HG03354 (cell line): ENCODE results near the gene IFNLR1.
A peak's percentile ranks its signal among the peaks of the same experiment; 100 is the strongest.
"Not testable (repeated sequence)": the region's sequence is repeated elsewhere in the genome, so short reads cannot be mapped to it uniquely, and the experiment has no call there.

Experiments used
- ATAC-seq: cut with Tn5 transposase; IDR thresholded peaks from one replicate; pipeline ENCODE4 v1.9.1; 2021; ENCODE audit warnings: mild to moderate bottlenecking; ENCODE audit not compliant: unreplicated experiment, poor library complexity, severe bottlenecking

Gene IFNLR1

DNA sequence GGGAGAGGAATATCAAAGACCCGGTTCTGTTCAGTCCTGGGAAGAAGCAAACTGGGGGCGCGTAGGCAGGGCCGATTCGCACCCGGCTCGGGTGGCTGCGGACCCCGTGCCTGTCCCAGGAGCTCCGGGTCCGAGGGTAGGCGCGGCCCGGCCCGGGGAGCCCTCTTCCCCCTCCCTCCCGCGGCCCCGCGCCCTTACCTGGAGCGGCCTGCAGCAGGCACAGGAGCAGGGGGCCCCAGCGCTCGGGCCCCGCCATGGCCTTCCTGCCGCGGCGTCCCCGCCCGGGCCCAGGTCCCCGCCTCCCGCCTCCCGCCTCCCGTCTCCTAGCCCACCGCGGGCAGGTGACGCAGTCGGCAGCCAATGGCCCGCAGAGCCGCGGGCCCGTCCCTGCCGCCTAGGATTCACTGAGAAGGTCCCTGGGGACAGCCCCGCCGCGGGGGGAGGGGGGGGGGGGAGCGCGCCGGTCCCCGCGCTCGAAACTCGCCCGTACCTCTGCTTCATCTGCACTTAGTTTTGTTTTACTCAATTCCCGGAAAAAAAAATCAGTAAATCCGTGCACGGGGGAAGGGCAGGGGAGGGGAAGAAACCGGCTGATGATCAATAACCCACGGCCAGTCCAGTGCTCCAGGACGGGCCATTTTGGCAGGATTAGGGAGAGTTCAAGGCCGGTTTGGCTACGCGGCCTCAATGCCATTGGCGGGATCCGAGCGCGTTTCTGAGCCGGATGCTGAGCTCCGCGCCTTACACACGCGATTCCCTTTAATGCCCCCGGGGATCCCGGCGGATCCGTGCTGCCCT is at the start of gene IFNLR1:
IFNLR1 (minus strand) TSS at position 297 of the 798 bp plus-strand sequence; CDS start at position 256, 41 bp downstream.
- ATAC-seq: no peak

- no peak for ATAC-seq
These were observed 49.1 kb upstream of the IFNLR1 start for GRCh38 chr1:24235921-24236788.

DNA sequence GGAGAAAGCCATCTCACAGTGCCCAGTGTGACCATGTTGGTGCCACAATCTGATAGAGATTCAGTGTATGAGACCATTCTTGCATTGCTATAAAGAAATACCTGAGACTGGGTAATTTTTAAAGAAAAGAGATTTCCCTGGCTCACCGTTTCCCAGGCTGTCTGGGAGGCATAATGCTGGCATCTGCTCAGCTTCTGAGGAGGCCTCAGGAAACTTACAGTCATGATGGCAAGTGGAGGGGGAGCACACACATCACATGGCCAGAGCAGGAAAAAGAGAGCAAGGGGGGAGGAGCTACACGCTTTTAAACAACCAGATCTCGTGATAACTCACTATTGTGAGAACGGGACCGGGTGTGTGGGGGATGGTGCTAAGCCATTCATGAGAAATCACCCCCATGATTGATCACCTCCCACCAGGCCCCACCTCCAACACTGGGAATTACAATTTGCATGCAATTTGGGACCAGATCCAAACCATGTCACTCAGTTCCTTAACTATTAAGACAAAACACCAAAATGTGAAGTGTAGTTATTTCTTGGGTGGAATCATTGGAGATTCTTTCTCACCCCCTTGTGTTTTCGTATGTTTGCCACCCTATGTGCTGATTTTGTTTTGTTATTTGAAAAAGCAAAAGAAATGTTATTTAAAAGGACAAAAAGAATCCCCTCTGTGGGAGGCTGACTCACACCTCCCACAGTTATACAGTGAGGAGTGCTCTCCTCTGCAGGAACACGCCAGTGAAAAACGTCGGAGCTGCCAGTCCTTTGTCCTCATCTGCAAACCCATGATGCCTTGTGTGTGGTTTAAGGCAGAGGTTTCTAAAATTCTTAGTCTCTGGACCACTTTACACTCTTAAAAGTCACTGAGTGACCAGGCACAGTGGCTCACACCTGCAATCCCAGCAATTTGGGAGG is 46.9 kb upstream of the IFNLR1 start:
- ATAC-seq: no peak

DNA sequence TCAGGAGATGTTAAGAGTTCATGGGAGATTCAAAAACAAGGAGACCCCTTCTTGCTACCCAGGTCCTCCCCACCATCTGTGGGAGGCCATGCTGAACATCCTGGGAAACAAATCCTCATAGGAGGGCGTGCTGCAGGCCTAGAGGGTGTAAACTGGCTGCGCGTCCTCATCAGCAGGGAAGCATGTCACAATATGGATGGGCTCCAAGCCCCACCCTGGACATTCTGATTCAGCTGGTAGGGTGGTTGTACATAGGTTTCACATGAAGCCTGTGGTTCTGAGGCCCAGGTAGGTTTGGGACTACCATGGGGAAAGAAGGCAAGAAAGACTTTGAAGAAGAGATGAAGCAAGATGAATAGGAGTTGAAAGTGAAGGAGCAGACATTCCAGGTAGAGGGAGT is 44.6 kb upstream of the IFNLR1 start:
- ATAC-seq: no peak

DNA sequence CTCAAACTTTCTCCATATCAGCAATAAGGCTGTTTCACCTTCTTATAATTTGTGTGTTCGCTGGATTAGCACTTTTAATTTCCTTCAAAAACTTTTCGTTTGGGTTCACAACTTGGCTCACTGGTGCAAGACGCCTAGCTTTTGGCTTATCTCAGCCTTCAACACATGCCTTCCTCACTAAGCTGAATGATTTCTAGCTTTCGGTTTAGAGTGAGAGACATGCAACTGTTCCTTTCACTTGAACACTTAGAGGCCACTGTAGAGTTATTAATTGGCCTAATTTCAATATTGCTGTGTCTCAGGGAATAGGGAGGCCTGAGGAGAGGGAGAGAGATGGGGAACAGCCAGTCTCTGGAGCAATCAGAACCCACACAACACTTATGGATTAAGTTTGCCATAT is 41.2 kb upstream of the IFNLR1 start:
- ATAC-seq: peak; percentile 62

DNA sequence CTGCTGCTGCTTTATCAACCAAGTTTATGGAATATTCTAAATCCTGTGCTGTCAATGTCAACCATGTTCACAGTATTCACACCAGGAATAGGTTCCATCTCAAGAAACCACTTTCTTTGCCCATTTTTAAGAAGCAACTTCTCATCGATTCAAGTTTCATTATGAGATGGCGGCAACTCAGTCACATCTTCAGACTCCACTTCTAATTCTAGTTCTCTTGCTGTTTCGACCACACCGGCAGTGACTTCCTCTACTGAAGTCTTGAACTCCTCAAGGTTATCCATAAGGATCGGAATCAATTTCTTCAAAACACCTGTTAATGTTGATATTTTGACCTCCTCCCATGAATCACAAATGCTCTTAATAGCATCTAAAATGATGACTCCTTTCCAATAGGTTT is 39.7 kb upstream of the IFNLR1 start:
- no peak for ATAC-seq

DNA sequence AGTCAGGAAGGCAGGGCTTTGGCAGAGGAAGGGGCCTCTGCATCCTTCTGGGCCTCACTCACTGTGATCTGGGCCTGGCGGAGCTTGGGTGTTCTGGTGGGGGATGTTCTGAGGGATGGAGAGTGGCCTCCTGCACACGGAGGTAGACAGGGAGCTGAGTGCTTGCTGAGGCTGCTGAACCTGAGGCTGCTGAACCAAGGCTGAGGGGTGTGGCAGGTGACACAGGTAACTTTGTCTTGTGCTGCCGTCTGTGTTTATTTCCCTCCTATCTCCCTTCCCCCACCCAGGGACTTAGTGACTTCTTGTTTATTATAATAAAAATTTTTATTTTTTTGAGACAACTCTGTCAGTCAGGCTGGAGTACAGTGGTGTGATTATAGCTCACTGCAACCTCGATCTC is 37.7 kb upstream of the IFNLR1 start:
- no peak for ATAC-seq

DNA sequence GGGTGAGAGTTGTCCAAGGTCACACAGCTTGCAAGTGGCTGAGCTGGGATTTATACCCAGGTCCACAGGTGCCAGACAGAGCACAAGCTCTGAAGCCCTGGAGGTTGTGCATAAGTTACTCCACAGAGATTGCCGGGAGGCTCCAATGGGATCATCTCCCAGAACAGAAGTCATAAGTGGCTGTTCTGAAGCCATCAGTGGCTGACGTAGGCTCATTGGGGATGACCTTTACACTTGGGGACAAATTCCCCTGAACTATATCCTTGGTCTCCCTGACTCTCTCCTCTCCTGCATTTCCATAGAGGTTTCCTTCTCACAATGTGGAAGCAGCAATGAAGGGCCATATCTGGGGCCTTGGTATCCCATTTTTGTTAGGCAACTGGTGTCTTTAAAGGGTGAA is 37.0 kb upstream of the IFNLR1 start:
- no peak for ATAC-seq

GRCh38 chr1:24222793-24223192 is 35.7 kb upstream of the IFNLR1 start:
- no peak for ATAC-seq

DNA sequence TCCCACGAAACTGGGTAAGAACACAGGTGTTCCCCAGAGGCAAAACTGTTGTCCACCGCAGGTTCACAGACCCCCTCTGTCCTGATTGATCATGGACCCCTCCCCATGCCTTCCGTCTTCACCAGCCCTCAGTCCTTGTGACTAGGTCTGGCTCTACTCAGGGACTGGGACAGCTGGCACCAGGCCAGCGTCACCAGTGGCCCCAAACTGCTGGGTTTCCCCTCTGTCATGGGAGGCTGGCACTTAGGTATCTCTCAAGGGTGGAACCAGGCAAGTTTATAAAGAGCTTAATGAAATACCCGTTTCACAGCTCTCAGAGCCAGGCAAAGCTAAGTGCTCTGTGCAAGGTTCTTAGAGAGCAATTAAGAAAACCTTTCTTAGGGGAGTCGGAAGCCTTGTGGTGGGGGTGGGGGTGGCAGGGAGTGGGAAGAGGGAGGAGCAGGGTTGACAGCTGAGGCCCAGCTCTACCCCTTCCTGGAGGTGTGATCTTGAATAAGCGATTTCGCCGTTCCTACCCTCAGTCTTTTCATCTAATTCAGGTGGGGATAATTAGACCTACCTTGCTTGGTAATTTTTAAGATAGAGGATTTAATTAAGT is 35.0 kb upstream of the IFNLR1 start:
- ATAC-seq: no peak

DNA sequence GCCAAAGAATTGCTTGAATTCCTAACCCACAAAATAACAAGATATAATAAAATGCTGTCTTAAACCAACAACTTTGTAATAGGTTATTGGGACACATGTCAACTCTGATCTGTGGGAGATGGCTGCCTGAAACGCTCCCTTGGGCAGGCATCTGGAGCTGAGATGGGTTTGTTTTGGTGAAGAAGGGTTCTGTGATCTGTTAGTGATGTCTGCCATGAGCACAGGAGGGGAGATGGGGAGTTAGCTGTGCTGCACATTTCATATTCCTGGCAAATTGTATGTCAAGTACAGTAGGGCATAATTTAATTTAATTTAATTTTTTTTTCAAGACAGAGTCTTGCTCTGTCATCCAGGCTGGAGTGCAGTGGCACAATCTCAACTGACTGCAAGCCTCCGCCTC is 34.2 kb upstream of the IFNLR1 start:
- ATAC-seq: no peak

DNA sequence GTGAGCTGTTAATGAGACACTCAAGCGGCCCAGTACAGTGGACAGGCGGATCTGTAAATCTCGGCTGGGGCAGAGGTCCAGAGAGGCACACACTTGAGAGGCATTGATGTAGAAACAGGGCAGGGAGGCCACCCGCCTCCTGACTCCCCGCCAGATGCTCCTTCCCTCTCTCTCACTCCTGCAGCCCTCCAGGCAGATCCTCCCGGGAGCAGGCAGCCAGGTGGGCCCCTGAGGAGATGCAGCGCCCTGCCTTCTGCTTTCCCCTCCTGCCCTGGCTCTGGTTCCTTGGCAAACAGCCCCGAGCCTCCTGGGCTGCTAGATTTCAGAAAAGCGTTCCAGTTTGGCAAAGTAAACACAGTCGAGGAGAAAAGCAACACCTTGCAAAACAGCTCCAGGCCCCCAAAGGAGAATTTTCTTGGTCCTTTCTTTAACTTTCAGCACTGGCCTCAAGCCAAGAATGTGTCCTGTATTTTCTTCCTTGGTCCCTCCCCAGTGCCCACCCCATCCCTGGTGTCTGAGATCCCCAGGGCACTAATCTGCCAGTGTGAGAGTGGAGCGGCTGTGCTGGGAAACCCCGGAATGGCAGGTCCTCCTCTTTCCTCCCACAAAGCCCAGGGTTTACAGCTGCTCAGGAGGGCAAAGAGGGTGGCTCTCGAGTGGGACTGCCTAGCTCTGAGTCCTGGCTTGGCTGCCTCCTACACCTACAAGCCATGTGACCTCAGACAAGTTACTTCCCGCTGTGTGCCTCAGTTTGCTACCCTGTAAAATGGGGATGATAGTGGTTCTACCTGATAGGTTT is 29.4 kb upstream of the IFNLR1 start:
- no peak for ATAC-seq

DNA sequence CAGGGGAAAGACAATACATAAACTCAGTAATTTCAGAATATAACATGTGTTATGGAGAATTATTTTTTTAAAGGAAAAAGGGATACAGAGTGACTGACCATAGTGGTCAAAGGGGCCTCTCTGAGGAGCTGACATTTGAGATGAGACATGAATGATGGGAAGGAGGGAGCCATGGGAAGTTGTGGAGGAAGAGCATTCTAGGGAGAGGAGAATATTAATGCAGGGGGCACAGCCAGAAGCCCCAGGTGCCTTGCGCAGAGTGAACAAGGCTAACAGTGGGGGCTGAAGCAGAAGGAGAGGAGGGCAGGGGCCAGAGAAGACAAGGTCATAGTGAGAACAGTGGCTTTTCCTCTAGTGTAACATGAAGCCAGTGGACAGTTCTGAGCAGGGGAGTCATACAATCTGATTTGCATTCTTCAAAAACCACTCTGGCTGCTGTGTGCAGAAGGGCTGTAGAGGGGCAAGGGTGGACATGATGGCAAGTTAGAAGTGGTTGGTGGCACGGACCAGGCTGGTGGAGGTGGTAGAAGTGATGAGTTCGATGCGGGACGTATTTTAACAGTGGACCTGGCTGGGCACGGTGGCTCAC is 28.2 kb upstream of the IFNLR1 start:
- no peak for ATAC-seq

GRCh38 chr1:24212376-24212775 is 25.3 kb upstream of the IFNLR1 start:
- no peak for ATAC-seq

DNA sequence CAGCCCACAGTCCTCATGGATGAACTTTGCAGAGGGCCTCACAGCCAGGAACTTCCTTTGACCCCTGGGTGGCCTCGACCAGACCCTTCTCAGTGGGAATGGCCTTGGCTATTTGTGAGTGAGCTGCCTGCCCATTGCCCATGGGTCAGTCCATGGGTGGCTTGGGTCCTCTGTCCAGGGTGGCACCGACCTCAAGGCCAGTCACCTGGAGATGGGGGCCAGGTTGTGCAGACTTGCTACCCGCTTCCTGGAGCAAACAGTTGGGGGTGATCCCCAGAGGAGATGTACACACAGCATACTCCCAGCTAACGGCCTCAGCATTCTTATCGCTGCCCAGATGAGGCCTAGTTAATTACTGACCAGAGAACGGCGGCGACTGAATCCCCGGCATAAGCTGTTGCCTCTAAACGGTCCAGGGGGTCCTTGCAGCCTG is 23.1 kb upstream of the IFNLR1 start:
- ATAC-seq: no peak

- ATAC-seq: no peak
These were observed 22.0 kb upstream of the IFNLR1 start for GRCh38 chr1:24209097-24209496.

DNA sequence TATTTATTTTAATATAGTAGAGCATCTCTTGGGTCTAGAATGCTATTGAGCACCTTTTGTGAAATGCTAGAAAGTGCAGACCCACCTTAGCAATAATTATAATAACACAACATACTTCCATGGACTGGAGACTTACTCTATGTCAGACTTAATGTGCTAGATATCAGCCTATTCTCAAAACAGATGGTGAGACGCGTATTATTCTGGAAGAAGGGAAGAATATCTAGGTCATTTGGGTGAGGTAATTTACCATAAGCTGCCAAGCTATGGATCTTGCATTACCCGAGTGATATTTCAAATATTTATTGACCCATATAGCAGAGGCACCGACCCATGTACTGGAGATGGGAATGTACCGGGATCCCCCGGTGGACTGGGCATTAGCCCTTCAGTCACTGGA is 20.6 kb upstream of the IFNLR1 start:
- ATAC-seq: no peak

DNA sequence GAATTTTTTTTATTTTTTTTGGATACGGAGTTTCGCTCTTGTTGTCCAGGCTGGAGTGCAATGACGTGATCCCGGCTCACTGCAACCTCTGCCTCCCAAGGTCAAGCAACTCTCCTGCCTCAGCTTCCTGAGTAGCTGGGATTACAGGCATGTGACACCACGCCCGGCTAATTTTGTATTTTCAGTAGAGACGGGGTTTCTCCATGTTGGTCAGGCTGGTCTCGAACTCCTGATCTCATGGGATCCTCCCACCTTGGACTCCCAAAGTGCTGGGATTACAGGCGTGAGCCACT is 20.3 kb upstream of the IFNLR1 start:
- not testable (repeated sequence) for ATAC-seq
